HCT116 (cell line): ENCODE data around the gene EIF6. TPM values are rescaled to one million over a fixed set of nuclear protein-coding genes. Genes with fewer than 3 reads are reported as not detected.

Experiments
- ATAC-seq: fragments of 200-7000 bp; cut with Tn5 transposase; 2 replicates; pipeline ENCODE4 v1.9.1; 2020; ENCODE audit warnings: mild to moderate bottlenecking, moderate library complexity
- BruUV-seq: library from RNA; stranded (reverse); fragments of 400-500 nt; replicated peaks from 2 replicates; lab custom pipeline; 2021; lab: Mats Ljungman, UMichigan
- CTCF ChIA-PET: fragments of 300-600 bp; sonication (Branson Sonifier 250); formaldehyde crosslinking; loops from one replicate; lab custom pipeline; 2021; ENCODE audit warnings: antibody characterized with exemption; lab: Charles Lee
- POLR2A ChIA-PET: fragments of 300-600, 350-600 bp; sonication (Branson Sonifier 250); formaldehyde crosslinking; loops from one replicate; lab custom pipeline; 2021; ENCODE audit warnings: antibody characterized with exemption; lab: Charles Lee
- RAD21 ChIA-PET, 2 experiments: fragments of 300-600 bp; sonication (Branson Sonifier 250); formaldehyde crosslinking; loops; one replicate each; lab custom pipeline; 2023; ENCODE audit warnings: low total read pairs in 2 of 2; ENCODE audit not compliant: uncharacterized antibody in 2 of 2, unreplicated experiment in 2 of 2, low non-redundant PET in 1 of 2; lab: Charles Lee
- DNase-seq: peaks from one replicate; pipeline ENCODE4 v3.0.0-alpha.2; 2010; ENCODE audit warnings: low read depth, low spot score
- H2AFZ ChIP-seq: fragments of 200-600 bp; shearing (Covaris generic), sonication (generic); 2 replicates; pipeline ENCODE4 v1.6.1; 2017; ENCODE audit warnings: low read depth, mixed run types, mixed read lengths, antibody characterized with exemption, low read length; ENCODE audit not compliant: poor library complexity, severe bottlenecking
- H3K27ac ChIP-seq: 2 replicates; pipeline ENCODE4 v1.5.1; 2012; ENCODE audit warnings: low read depth, low read length
- H3K27me3 ChIP-seq: fragments of 200-600 bp; sonication (generic); 2 replicates; pipeline ENCODE4 v1.6.1; 2016; ENCODE audit warnings: mixed run types, low read length, mixed read lengths; ENCODE audit not compliant: insufficient read depth
- H3K36me3 ChIP-seq, 2 experiments: fragments of 200-500 bp in 1 of 2; fragments of 200-600 bp in 1 of 2; sonication (Bioruptor generic) in 1 of 2; sonication (generic) in 1 of 2; 2 replicates each; pipeline versions ENCODE4 v1.5.1 to v1.6.1; 2014 to 2016; ENCODE audit warnings: low read length in 2 of 2, inconsistent platforms in 1 of 2, mixed read lengths in 1 of 2, mixed run types in 1 of 2; ENCODE audit not compliant: insufficient read depth in 2 of 2, control insufficient read depth in 1 of 2
- H3K4me1 ChIP-seq, 2 experiments: fragments of 200-600 bp in 1 of 2; sonication (generic) in 1 of 2; 2 replicates each; pipeline versions ENCODE4 v1.5.1 to v1.6.1; 2012 to 2017; ENCODE audit warnings: low read length in 2 of 2, inconsistent platforms in 1 of 2, mild to moderate bottlenecking in 1 of 2, mixed read lengths in 1 of 2, mixed run types in 1 of 2, moderate library complexity in 1 of 2; ENCODE audit not compliant: insufficient read depth in 2 of 2, control insufficient read depth in 1 of 2
- H3K4me2 ChIP-seq: fragments of 200-600 bp; sonication (generic); 2 replicates; pipeline ENCODE4 v1.6.1; 2017; ENCODE audit warnings: mixed run types, low read length, mixed read lengths
- H3K4me3 ChIP-seq, 2 experiments: fragments of 200-600 bp in 1 of 2; sonication (generic) in 1 of 2; replicated peaks in 1 of 2; 2 replicates each; pipeline ENCODE4 v1.5.1; 2011 to 2016; ENCODE audit warnings: low read length in 2 of 2, control low read depth in 1 of 2, low read depth in 1 of 2, mild to moderate bottlenecking in 1 of 2, mixed read lengths in 1 of 2, mixed run types in 1 of 2
- H3K79me2 ChIP-seq: fragments of 200-600 bp; sonication (generic); 2 replicates; pipeline ENCODE4 v1.6.1; 2017; ENCODE audit warnings: mild to moderate bottlenecking, mixed run types, low read length, moderate library complexity, mixed read lengths; ENCODE audit not compliant: insufficient read depth
- H3K9ac ChIP-seq: fragments of 200-600 bp; sonication (generic); 2 replicates; pipeline ENCODE4 v1.6.1; 2016; ENCODE audit warnings: low read length, mixed read lengths
- H3K9me2 ChIP-seq: fragments of 200-600 bp; sonication (generic), shearing (Covaris generic); 2 replicates; pipeline ENCODE4 v1.6.1; 2017; ENCODE audit warnings: mixed run types, mild to moderate bottlenecking, moderate library complexity; ENCODE audit not compliant: insufficient read depth
- H3K9me3 ChIP-seq, 2 experiments: fragments of 200-500 bp in 1 of 2; fragments of 200-600 bp in 1 of 2; sonication (Bioruptor generic) in 1 of 2; sonication (generic) in 1 of 2; 2 replicates each; pipeline ENCODE4 v1.6.1; 2014 to 2017; ENCODE audit warnings: low read length in 2 of 2, mixed read lengths in 2 of 2, inconsistent platforms in 1 of 2, low read depth in 1 of 2, mild to moderate bottlenecking in 1 of 2, mixed run types in 1 of 2, moderate library complexity in 1 of 2; ENCODE audit not compliant: control insufficient read depth in 1 of 2, insufficient read depth in 1 of 2
- H4K20me1 ChIP-seq: fragments of 200-600 bp; sonication (generic), shearing (Covaris generic); 2 replicates; pipeline ENCODE4 v1.6.1; 2017; ENCODE audit warnings: mixed run types, mild to moderate bottlenecking, moderate library complexity; ENCODE audit not compliant: insufficient read depth
- ELF1 ChIP-seq: IDR thresholded peaks from 2 replicates; pipeline ENCODE4 v1.6.1; 2012; ENCODE audit warnings: low read depth, borderline replicate concordance
- EZH2phosphoT487 ChIP-seq: fragments of 200-600 bp; IDR thresholded peaks from 2 replicates; pipeline ENCODE4 v1.6.1; 2018; ENCODE audit warnings: antibody characterized with exemption, borderline replicate concordance
- FOSL1 ChIP-seq: IDR thresholded peaks from 2 replicates; pipeline ENCODE4 v1.6.1; 2012; ENCODE audit warnings: low read depth
- POLR2A ChIP-seq: IDR thresholded peaks from 2 replicates; pipeline ENCODE4 v1.7.0; 2011; ENCODE audit warnings: borderline replicate concordance; ENCODE audit not compliant: insufficient read depth, insufficient read length; ENCODE audit errors: extremely low read depth
- RAD21 ChIP-seq: IDR thresholded peaks from 2 replicates; pipeline ENCODE4 v1.6.1; 2012; ENCODE audit warnings: low read depth, mild to moderate bottlenecking
- SRF ChIP-seq: IDR thresholded peaks from 2 replicates; pipeline ENCODE4 v1.6.1; 2012; ENCODE audit warnings: low read depth
- YY1 ChIP-seq: IDR thresholded peaks from 2 replicates; pipeline ENCODE4 v1.6.1; 2011; ENCODE audit warnings: low read length, low read depth, moderate library complexity, mild to moderate bottlenecking; ENCODE audit not compliant: insufficient replicate concordance; ENCODE audit errors: extremely low read depth
- ZFX ChIP-seq: fragments of 450-650 bp; IDR thresholded peaks from 2 replicates; pipeline ENCODE4 v1.6.1; 2017
- intact Hi-C: fragments of 100-400 bp; cut with micrococcal nuclease; formaldehyde crosslinking; loops from 2 replicates; pipeline ENCODE4 v1.10.0; 2022
- total RNA-seq: library from RNA; stranded (reverse); gene quantifications from one replicate; pipeline ENCODE4 v1.2.1, GENCODE V29; 2021; ENCODE audit not compliant: unreplicated experiment
- TF ChIP-seq, protein P1 (sequence below): IDR thresholded peaks from 2 replicates; pipeline ENCODE4 v1.6.1; 2012
- TF ChIP-seq, protein P2 (sequence below), 3 experiments: fragments of 200-600 bp in 1 of 3; sonication (generic) in 1 of 3; IDR thresholded peaks in 2 of 3; conservative IDR thresholded peaks in 1 of 3; 2 replicates each; pipeline ENCODE4 v1.5.1; 2012 to 2017; ENCODE audit warnings: low read depth in 2 of 3, low read length in 2 of 3, antibody characterized with exemption in 1 of 3, borderline replicate concordance in 1 of 3, control low read depth in 1 of 3, mild to moderate bottlenecking in 1 of 3, mixed read lengths in 1 of 3, mixed run types in 1 of 3, moderate library complexity in 1 of 3; ENCODE audit not compliant: insufficient read depth in 1 of 3

Gene EIF6
- total RNA-seq, 1 experiment from 2014 or later: 209 TPM

DNA sequence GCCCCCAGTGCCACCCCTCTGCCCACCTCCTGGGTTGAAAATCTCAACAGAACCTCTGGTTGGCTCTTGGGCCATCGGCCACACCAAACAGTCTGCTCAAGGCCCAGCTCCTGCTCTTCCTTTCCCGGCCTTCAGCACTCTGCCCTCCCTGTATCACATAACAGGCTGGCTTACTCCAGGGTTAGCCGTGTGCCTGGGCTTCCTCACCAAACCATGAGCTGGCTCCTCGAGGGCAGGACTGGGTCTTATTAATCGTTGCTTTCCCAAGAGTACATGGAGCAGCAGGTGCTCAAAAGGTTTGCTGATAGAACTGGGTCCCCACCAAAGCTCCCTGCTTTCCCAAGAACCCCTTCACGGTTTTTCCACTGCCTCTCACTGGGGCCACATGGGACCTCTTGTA is 20.4 kb upstream of the EIF6 start:
- peak overlapping the region; percentile 73 for H3K4me2 ChIP-seq
- H3K9ac ChIP-seq: peak overlapping the region; percentile 58
- H3K79me2 ChIP-seq: no peaks in the 10 kb centered on the region
- ChIA-PET CTCF (interaction anchor here (0.8 to 9.7 kb wide), 12 partner anchors 8 to 160 kb away, joined by 3 to 108 read pairs (median 10); partner anchors contain the start of gene FAM83C), RAD21 (interaction anchor here (0.7 to 3.6 kb wide), 3 partner anchors 24 to 150 kb away, joined by 3 to 26 read pairs (median 4); partner anchors contain the start of gene CEP250 (in 1 of the 2)), POLR2A (interaction anchor here (0.6 to 4.3 kb wide), 9 partner anchors 10 to 149 kb away, joined by 3 to 19 read pairs (median 5); partner anchors contain the start of genes CEP250, EIF6 and MMP24OS)
- intact Hi-C loops: loop anchor here (1.0 to 2.0 kb wide), 2 partner anchors 24 to 134 kb away; partner anchors contain the start of gene GDF5
- H2AFZ ChIP-seq: no peak overlapping the region
- TF ChIP-seq, protein P1, sequence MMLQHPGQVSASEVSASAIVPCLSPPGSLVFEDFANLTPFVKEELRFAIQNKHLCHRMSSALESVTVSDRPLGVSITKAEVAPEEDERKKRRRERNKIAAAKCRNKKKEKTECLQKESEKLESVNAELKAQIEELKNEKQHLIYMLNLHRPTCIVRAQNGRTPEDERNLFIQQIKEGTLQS: no peak
- TF ChIP-seq POLR2A (no peak), ZFX (0 out of 2 replicates have a peak, but pooled peaks have one; percentile 9), EZH2phosphoT487 (no peak)
- H3K4me1 ChIP-seq: peaks cover 57 to 77% of the 10 kb centered on the region in 2 experiments
- no peaks in the 10 kb centered on the region for H3K27me3 ChIP-seq
- no peaks in the 10 kb centered on the region for H3K9me3 ChIP-seq
- no peaks in the 10 kb centered on the region for H4K20me1 ChIP-seq
- DNase-seq: no peak
- no TSS peak for BruUV-seq
- 0 out of 4 replicates have a peak, but pooled peaks cover 0 to 2% of the 10 kb centered on the region in 2 experiments for H3K36me3 ChIP-seq
- no peaks in the 10 kb centered on the region for H3K9me2 ChIP-seq
- 0 out of 4 replicates have a peak overlapping the region, but pooled peaks of 1 of the 2 experiments have one; percentile 13 for H3K4me3 ChIP-seq
- H3K27ac ChIP-seq: peak overlapping the region; percentile 94
- ATAC-seq: no peak

DNA sequence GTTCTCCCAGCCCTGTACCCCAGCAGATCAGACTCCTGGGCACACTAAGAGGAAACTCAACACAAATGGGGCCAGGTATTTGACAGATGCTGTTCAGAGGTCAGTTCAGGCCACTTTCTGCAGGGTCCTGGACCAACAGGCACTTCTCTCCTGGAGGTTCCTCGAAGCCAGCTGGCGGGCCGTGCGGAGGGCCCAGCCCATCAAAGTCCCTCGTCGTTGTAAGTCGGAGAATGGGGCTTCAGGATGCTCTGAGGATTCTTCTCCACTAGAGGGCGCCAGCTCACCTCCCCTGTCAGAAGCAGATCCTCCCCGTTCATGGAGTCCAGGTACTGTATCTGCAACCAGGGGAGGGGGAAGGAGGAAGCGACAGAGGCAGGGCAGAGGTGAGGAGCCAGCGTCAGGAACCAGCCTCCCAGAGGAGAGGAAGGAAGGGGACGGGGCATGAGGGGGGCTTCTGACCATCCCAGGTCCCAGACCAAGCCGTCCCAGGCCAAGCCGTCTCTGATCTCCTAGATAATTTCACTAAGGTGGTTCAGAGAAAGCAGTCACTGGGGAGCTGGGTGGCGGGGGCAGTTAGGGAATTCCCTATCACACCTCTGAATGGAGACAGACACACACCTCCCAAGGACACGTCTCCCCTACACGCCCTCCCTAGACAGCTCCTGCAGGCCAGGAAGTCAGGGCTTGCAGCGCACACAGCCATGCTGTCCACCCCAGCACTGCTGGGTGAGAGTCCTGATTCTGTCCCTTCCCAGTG is 19.3 kb upstream of the EIF6 start:
- Histone ChIP-seq H3K27ac (peak overlapping the region; percentile 94), H3K9me3 (no peaks in the 10 kb centered on the region), H3K36me3 (0 out of 4 replicates have a peak, but pooled peaks cover 0 to 2% of the 10 kb centered on the region in 2 experiments), H2AFZ (no peak overlapping the region), H3K4me1 (peaks cover 50 to 67% of the 10 kb centered on the region in 2 experiments), H3K4me2 (peak overlapping the region; percentile 73), H3K9me2 (no peaks in the 10 kb centered on the region), H3K27me3 (no peaks in the 10 kb centered on the region), H3K9ac (peak overlapping the region; percentile 58), H3K4me3 (no peak overlapping the region), H3K79me2 (no peaks in the 10 kb centered on the region), H4K20me1 (no peaks in the 10 kb centered on the region)
- BruUV-seq: no TSS peak
- DNase-seq (peak; percentile 82), ATAC-seq (peak; percentile 39)
- no peak for TF ChIP-seq FOSL1
- no peak for TF ChIP-seq SRF
- no peak for TF ChIP-seq RAD21
- peak; percentile 52 for TF ChIP-seq YY1
- TF ChIP-seq, protein P2, sequence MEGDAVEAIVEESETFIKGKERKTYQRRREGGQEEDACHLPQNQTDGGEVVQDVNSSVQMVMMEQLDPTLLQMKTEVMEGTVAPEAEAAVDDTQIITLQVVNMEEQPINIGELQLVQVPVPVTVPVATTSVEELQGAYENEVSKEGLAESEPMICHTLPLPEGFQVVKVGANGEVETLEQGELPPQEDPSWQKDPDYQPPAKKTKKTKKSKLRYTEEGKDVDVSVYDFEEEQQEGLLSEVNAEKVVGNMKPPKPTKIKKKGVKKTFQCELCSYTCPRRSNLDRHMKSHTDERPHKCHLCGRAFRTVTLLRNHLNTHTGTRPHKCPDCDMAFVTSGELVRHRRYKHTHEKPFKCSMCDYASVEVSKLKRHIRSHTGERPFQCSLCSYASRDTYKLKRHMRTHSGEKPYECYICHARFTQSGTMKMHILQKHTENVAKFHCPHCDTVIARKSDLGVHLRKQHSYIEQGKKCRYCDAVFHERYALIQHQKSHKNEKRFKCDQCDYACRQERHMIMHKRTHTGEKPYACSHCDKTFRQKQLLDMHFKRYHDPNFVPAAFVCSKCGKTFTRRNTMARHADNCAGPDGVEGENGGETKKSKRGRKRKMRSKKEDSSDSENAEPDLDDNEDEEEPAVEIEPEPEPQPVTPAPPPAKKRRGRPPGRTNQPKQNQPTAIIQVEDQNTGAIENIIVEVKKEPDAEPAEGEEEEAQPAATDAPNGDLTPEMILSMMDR (IDR thresholded peaks at IDR 0.05 in 2 of 3, conservative IDR thresholded peaks at IDR 0.05 in 1 of 3; ENCODE audit: borderline replicate concordance in 1 of 3, insufficient read depth in 1 of 3, low read depth in 2 of 3, low read length in 2 of 3): peak in 2 of 3 experiments; percentile 91 to 93; a peak in 4 of 6 replicates
- TF ChIP-seq ELF1: no peak
- RAD21 ChIA-PET: interaction anchor here (0.6 to 3.6 kb wide), 5 partner anchors 25 to 785 kb away, joined by 3 to 26 read pairs (median 4); partner anchors contain the start of gene CEP250 (in 1 of the 2)
- CTCF ChIA-PET: interaction anchor here (0.9 to 9.7 kb wide), 14 partner anchors 9 to 208 kb away, joined by 3 to 108 read pairs (median 8); partner anchors contain the start of genes EIF6 and FAM83C
- POLR2A ChIA-PET: interaction anchor here (1.2 to 4.3 kb wide), 3 partner anchors 9 to 151 kb away, joined by 3 to 19 read pairs (median 8); partner anchors contain the start of gene CEP250
- intact Hi-C loops: loop anchor here (1.0 to 2.0 kb wide), 2 partner anchors 25 to 135 kb away; partner anchors contain the start of gene GDF5
